ENCODE measurements around the gene NAV2.

The NAV2 gene

GRCh38 chr11:20103281-20103680 lies 390.6 kb downstream of the NAV2 start:
- H3K4me3 ChIP-seq (ENCODE audit: low read length): no peak overlapping the region
- no peak for DNase-seq (ENCODE audit: low read depth)
- no peak for TF ChIP-seq CTCF (IDR thresholded peaks at IDR 0.05; ENCODE audit: insufficient read depth, low read depth, low read length, missing control alignments)

GRCh38 chr11:20105427-20105826 lies 392.8 kb downstream of the NAV2 start:
- H3K4me3 ChIP-seq (ENCODE audit: low read length): no peak overlapping the region
- no peak for TF ChIP-seq CTCF (IDR thresholded peaks at IDR 0.05; ENCODE audit: insufficient read depth, low read depth, low read length, missing control alignments)
- no peak for DNase-seq (ENCODE audit: low read depth)

GRCh38 chr11:20109731-20110445 lies 397.3 kb downstream of the NAV2 start:
- no peak for DNase-seq (ENCODE audit: low read depth)
- no peak for TF ChIP-seq CTCF (IDR thresholded peaks at IDR 0.05; ENCODE audit: insufficient read depth, low read depth, low read length, missing control alignments)
- no peak overlapping the region for H3K4me3 ChIP-seq (ENCODE audit: low read length)

GRCh38 chr11:20110908-20111669 lies 398.5 kb downstream of the NAV2 start:
- peak; percentile 82 for DNase-seq (ENCODE audit: low read depth)
- no peak overlapping the region for H3K4me3 ChIP-seq (ENCODE audit: low read length)
- TF ChIP-seq CTCF (IDR thresholded peaks at IDR 0.05; ENCODE audit: insufficient read depth, low read depth, low read length, missing control alignments): peak; percentile 98

GRCh38 chr11:20111871-20112270 lies 399.2 kb downstream of the NAV2 start:
- TF ChIP-seq CTCF (IDR thresholded peaks at IDR 0.05; ENCODE audit: insufficient read depth, low read depth, low read length, missing control alignments): no peak
- H3K4me3 ChIP-seq (ENCODE audit: low read length): no peak overlapping the region
- DNase-seq (ENCODE audit: low read depth): no peak

GRCh38 chr11:20112291-20113148 lies 399.9 kb downstream of the NAV2 start:
- peak; percentile 98 for DNase-seq (ENCODE audit: low read depth)
- no peak overlapping the region for H3K4me3 ChIP-seq (ENCODE audit: low read length)
- no peak for TF ChIP-seq CTCF (IDR thresholded peaks at IDR 0.05; ENCODE audit: insufficient read depth, low read depth, low read length, missing control alignments)
